Brain microvascular endothelial cell (primary cell): ENCODE measurements around the gene ASCC3.

Source experiments
- DNase-seq: peaks from one replicate; pipeline ENCODE4 v3.0.0-alpha.2; 2020
- H3K27ac ChIP-seq: fragments of 250-450 bp; sonication (Bioruptor Pico); 2 replicates; pipeline ENCODE4 v1.5.1; 2020; ENCODE audit warnings: mild to moderate bottlenecking, moderate library complexity
- H3K27me3 ChIP-seq: fragments of 250-450 bp; sonication (Bioruptor Pico); replicated peaks from 2 replicates; pipeline ENCODE4 v1.5.1; 2020; ENCODE audit warnings: mild to moderate bottlenecking
- H3K36me3 ChIP-seq: fragments of 250-450 bp; sonication (Bioruptor Pico); replicated peaks from 2 replicates; pipeline ENCODE4 v1.5.1; 2020; ENCODE audit warnings: mild to moderate bottlenecking
- H3K4me3 ChIP-seq: 2 replicates; pipeline ENCODE4 v1.5.1; 2011; ENCODE audit warnings: low read depth, mild to moderate bottlenecking, control low read depth, low read length, moderate library complexity
- CTCF ChIP-seq: IDR thresholded peaks from 2 replicates; pipeline ENCODE4 v1.5.1; 2011; ENCODE audit warnings: low read depth, mild to moderate bottlenecking, moderate library complexity, low read length, control low read depth, inconsistent platforms; ENCODE audit errors: missing control alignments
- in situ Hi-C: cut with HindIII; loops from 2 replicates; pipeline ENCODE4 v1.10.0; 2017; ENCODE audit warnings: low sequenced_read_pairs, low pct_ligation_motif_present

ASCC3 gene

GRCh38 chr6:100599088-100599770, 281.9 kb downstream of the ASCC3 start:
- H3K36me3 ChIP-seq: peaks cover 5% of the 10 kb centered on the region
- H3K27me3 ChIP-seq: no peaks in the 10 kb centered on the region
- H3K4me3 ChIP-seq: no peak overlapping the region
- DNase-seq: no peak
- no peak overlapping the region for H3K27ac ChIP-seq
- in situ Hi-C loops: no loop called here
- TF ChIP-seq CTCF: no peak

GRCh38 chr6:100595456-100595855, 285.7 kb downstream of the ASCC3 start:
- no peaks in the 10 kb centered on the region for H3K36me3 ChIP-seq
- no peak for TF ChIP-seq CTCF
- in situ Hi-C loops: no loop called here
- no peak overlapping the region for H3K4me3 ChIP-seq
- H3K27me3 ChIP-seq: no peaks in the 10 kb centered on the region
- no peak overlapping the region for H3K27ac ChIP-seq
- no peak for DNase-seq

GRCh38 chr6:100593522-100593921, 287.6 kb downstream of the ASCC3 start:
- Histone ChIP-seq H3K27me3 (no peaks in the 10 kb centered on the region), H3K36me3 (peaks cover 7% of the 10 kb centered on the region), H3K27ac (no peak overlapping the region), H3K4me3 (no peak overlapping the region)
- TF ChIP-seq CTCF: no peak
- in situ Hi-C loops: no loop called here
- no peak for DNase-seq

- Histone ChIP-seq H3K27ac (no peak overlapping the region), H3K27me3 (no peaks in the 10 kb centered on the region), H3K4me3 (no peak overlapping the region), H3K36me3 (peaks cover 7% of the 10 kb centered on the region)
- no peak for DNase-seq
- TF ChIP-seq CTCF: no peak
- in situ Hi-C loops: no loop called here
Observed at GRCh38 chr6:100592929-100593328, 288.2 kb downstream of the ASCC3 start.

GRCh38 chr6:100577425-100577824, 303.7 kb downstream of the ASCC3 start:
- DNase-seq: no peak
- TF ChIP-seq CTCF: no peak
- Histone ChIP-seq H3K36me3 (peaks cover 2% of the 10 kb centered on the region), H3K27me3 (no peaks in the 10 kb centered on the region), H3K27ac (no peak overlapping the region), H3K4me3 (no peak overlapping the region)
- in situ Hi-C loops: no loop called here

GRCh38 chr6:100575921-100576320, 305.2 kb downstream of the ASCC3 start:
- Histone ChIP-seq H3K4me3 (no peak overlapping the region), H3K36me3 (peaks cover 2% of the 10 kb centered on the region), H3K27me3 (no peaks in the 10 kb centered on the region), H3K27ac (no peak overlapping the region)
- no peak for DNase-seq
- TF ChIP-seq CTCF: no peak
- in situ Hi-C loops: no loop called here
